Right atrium auricular region (tissue), 2 donors: ENCODE measurements around the gene CLASRP. TPM values are rescaled to one million over a fixed set of nuclear protein-coding genes. Genes with fewer than 3 reads are reported as not detected.

Experiments used
- DNase-seq: peaks from one replicate; pipeline ENCODE4 v3.0.0-alpha.2; 2019; ENCODE audit warnings: low spot score
- H3K27ac ChIP-seq, 2 donors: fragments of 200-600 bp; sonication (generic); 1 replicate in 1 of 2; 2 replicates in 1 of 2; pipeline ENCODE4 v1.5.1; 2016 to 2019
- H3K27me3 ChIP-seq, 2 donors: fragments of 200-600 bp; sonication (generic); one replicate each; pipeline versions ENCODE4 v1.5.1 to v1.6.0; 2017 to 2019
- H3K36me3 ChIP-seq: fragments of 200-600 bp; sonication (generic); one replicate; pipeline ENCODE4 v1.5.1; 2016
- H3K4me1 ChIP-seq, 2 donors: fragments of 200-600 bp; sonication (generic); one replicate each; pipeline versions ENCODE4 v1.5.1 to v1.6.0; 2017 to 2019
- H3K4me3 ChIP-seq, 2 donors: fragments of 200-600 bp; sonication (generic); 1 replicate in 1 of 2; 2 replicates in 1 of 2; pipeline ENCODE4 v1.5.1; 2017 to 2019; ENCODE audit warnings: mild to moderate bottlenecking in 1 of 2, moderate library complexity in 1 of 2
- H3K9me3 ChIP-seq, 2 donors: fragments of 200-600 bp; sonication (generic); one replicate each; pipeline ENCODE4 v1.5.1; 2019
- total RNA-seq, 2 donors: library from RNA; depleted of rRNA; stranded (reverse); fragments of >200 nt; gene quantifications; one replicate each; pipeline ENCODE4 v1.1.0, GENCODE V29; 2016
- TF ChIP-seq, protein P1 (sequence below), 2 donors: fragments of 200-600 bp; sonication (generic); IDR thresholded peaks; one replicate each; pipeline ENCODE4 v1.5.1; 2019; ENCODE audit warnings: antibody characterized with exemption in 2 of 2

Gene CLASRP
- total RNA-seq, 2 donors from 2014 or later: 29.6 to 31.3 TPM

DNA sequence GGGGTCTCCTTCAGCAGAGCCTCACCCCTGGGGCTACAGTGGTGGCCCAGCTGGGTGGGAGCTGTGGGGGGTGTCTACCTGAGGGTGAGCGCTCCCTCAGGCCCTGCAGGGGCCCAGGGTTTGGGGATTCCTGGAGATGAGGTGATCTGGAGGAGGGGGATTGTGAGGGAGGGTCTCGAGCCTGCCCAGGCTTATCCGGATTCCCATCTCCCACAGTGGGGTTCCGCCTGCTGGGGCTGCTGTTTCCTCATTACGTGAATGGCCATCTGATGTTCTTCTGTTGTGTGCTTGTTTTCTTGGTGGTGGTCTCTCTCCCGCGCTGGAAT lies 58.6 kb downstream of the CLASRP start:
- Histone ChIP-seq H3K9me3 (no peaks in the 10 kb centered on the region), H3K27me3 (no peaks in the 10 kb centered on the region), H3K4me1 (peaks cover 0 to 91% of the 10 kb centered on the region in 2 donors), H3K4me3 (no peak overlapping the region), H3K36me3 (no peaks in the 10 kb centered on the region), H3K27ac (peak overlapping the region; percentile 82 to 83)
- no peak for DNase-seq
- TF ChIP-seq, protein P1, sequence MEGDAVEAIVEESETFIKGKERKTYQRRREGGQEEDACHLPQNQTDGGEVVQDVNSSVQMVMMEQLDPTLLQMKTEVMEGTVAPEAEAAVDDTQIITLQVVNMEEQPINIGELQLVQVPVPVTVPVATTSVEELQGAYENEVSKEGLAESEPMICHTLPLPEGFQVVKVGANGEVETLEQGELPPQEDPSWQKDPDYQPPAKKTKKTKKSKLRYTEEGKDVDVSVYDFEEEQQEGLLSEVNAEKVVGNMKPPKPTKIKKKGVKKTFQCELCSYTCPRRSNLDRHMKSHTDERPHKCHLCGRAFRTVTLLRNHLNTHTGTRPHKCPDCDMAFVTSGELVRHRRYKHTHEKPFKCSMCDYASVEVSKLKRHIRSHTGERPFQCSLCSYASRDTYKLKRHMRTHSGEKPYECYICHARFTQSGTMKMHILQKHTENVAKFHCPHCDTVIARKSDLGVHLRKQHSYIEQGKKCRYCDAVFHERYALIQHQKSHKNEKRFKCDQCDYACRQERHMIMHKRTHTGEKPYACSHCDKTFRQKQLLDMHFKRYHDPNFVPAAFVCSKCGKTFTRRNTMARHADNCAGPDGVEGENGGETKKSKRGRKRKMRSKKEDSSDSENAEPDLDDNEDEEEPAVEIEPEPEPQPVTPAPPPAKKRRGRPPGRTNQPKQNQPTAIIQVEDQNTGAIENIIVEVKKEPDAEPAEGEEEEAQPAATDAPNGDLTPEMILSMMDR (IDR thresholded peaks at IDR 0.05): no peak

DNA sequence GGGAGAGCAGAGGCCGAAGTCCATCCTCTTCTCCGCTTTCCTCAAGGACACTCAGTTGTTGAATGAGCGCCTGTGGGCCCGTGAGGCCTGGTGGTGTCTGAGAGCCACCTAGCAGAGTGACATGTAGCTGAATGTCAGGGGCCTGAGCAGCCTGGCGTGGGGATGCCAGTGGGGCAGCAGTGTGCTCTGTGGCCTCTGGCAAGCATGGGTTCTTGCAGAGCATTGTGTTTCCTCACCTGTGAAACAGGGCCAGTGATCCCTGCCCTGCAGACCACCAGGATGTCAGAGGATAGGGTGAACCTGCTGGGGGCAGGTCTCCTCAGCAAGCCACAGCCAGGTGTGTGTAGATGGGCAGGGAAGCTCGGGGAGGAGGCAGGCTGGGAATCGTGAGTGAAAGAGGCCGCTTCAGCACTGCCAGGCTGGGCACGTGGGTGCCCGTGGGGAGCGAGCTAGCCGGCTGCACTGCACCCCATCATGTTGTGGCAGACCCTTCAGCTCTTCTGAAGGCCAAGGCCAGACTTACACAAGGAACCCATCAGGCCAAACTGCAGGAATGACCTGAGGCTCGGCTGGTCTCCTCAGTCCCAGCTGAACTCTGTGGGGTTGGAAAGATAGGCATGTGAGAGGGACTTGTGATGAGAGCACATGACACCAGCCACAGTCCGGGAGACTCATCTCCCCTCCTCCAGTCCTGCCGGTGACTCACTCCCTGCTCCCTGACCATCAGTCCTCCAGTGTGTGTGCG lies 59.1 kb downstream of the CLASRP start:
- Histone ChIP-seq H3K36me3 (no peaks in the 10 kb centered on the region), H3K27me3 (no peaks in the 10 kb centered on the region), H3K27ac (peak overlapping the region; percentile 82 to 83), H3K4me1 (peaks cover 0 to 94% of the 10 kb centered on the region in 2 donors), H3K4me3 (no peak overlapping the region), H3K9me3 (no peaks in the 10 kb centered on the region)
- peak; percentile 81 for DNase-seq
- TF ChIP-seq, protein P1 (IDR thresholded peaks at IDR 0.05): no peak

- no peak overlapping the region for H3K4me3 ChIP-seq
- no peaks in the 10 kb centered on the region for H3K36me3 ChIP-seq
- no peaks in the 10 kb centered on the region for H3K9me3 ChIP-seq
- peak; percentile 63 for DNase-seq
- peaks cover 0 to 100% of the 10 kb centered on the region in 2 donors for H3K4me1 ChIP-seq
- H3K27ac ChIP-seq: peak overlapping the region; percentile 80 to 83
- no peaks in the 10 kb centered on the region for H3K27me3 ChIP-seq
- TF ChIP-seq, protein P1 (IDR thresholded peaks at IDR 0.05): no peak
These were observed 59.9 kb downstream of the CLASRP start for GRCh38 chr19:45098521-45099466.

DNA sequence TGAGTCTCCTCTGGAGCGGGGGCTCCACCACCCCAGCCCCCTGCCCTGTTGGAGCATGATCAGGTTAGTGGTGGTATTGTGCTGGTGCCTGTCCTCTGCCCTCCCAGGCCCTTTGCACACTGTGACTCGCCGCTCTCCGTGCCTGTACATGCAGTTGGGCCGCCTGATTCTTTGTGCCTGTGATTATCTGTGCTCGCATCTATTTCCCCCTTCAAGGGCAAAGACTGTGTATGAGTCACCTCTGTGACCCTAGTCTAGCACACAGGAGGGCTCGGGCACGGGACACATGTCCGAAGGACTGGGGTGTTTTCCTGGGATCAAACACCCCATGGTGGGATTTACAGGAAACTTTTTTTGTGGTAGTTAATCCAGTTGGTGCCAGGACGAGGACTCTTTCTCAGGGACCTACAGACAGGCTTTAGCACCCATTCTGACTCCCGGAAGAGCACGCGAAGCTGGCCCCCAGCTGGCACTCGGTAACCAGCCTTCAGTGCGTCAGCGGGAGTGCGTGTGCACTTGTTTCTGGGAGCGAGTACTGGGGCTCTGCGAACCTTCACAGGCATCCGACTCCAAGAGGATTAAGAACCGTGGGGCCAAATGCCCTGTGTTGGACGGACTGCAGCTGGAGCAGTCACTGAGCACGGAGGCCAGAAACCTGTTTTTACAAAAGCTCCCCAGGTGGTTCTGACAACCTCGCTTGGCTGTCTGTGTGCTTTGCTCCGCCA lies 60.8 kb downstream of the CLASRP start:
- TF ChIP-seq, protein P1 (IDR thresholded peaks at IDR 0.05): no peak
- peaks cover 0 to 100% of the 10 kb centered on the region in 2 donors for H3K4me1 ChIP-seq
- no peaks in the 10 kb centered on the region for H3K36me3 ChIP-seq
- H3K27ac ChIP-seq: peak overlapping the region; percentile 80 to 83
- H3K9me3 ChIP-seq: no peaks in the 10 kb centered on the region
- H3K27me3 ChIP-seq: no peaks in the 10 kb centered on the region
- DNase-seq: no peak
- no peak overlapping the region for H3K4me3 ChIP-seq

- H3K27me3 ChIP-seq: no peaks in the 10 kb centered on the region
- no peak for DNase-seq
- H3K4me1 ChIP-seq: peaks cover 0 to 99% of the 10 kb centered on the region in 2 donors
- TF ChIP-seq, protein P1 (IDR thresholded peaks at IDR 0.05): no peak
- H3K36me3 ChIP-seq: no peaks in the 10 kb centered on the region
- peak overlapping the region; percentile 80 to 83 for H3K27ac ChIP-seq
- no peak overlapping the region for H3K4me3 ChIP-seq
- H3K9me3 ChIP-seq: no peaks in the 10 kb centered on the region
These were observed 61.4 kb downstream of the CLASRP start for GRCh38 chr19:45100201-45100600.
